Activated naive CD4-positive, alpha-beta T cell treated with anti-CD3 and anti-CD28 coated beads for 36 hours (primary cell): ENCODE data around the gene ABCB4. TPM values are rescaled to one million over a fixed set of nuclear protein-coding genes. Genes with fewer than 3 reads are reported as not detected.

Source experiments
- CTCF ChIA-PET: fragments of 350-600 bp; sonication (Branson Sonifier 250); formaldehyde crosslinking; loops from one replicate; lab custom pipeline; 2021; ENCODE audit warnings: antibody characterized with exemption; lab: Charles Lee
- DNase-seq: peaks from one replicate; pipeline ENCODE4 v3.0.0-alpha.2; 2020
- H3K27ac Mint-ChIP-seq: one replicate; pipeline ENCODE4 v1.8.0; 2021; ENCODE audit warnings: mild to moderate bottlenecking, mixed read lengths
- H3K27me3 Mint-ChIP-seq: one replicate; pipeline ENCODE4 v1.8.0; 2021; ENCODE audit warnings: low read depth, mixed read lengths
- H3K36me3 Mint-ChIP-seq: one replicate; pipeline ENCODE4 v1.8.0; 2021; ENCODE audit warnings: low read depth, mixed read lengths
- H3K4me1 Mint-ChIP-seq: one replicate; pipeline ENCODE4 v1.8.0; 2021; ENCODE audit warnings: low read depth, mixed read lengths
- H3K4me3 Mint-ChIP-seq: one replicate; pipeline ENCODE4 v1.8.0; 2021; ENCODE audit warnings: mild to moderate bottlenecking, moderate library complexity, mixed read lengths
- H3K9me3 Mint-ChIP-seq: one replicate; pipeline ENCODE4 v1.8.0; 2021; ENCODE audit warnings: mixed read lengths
- intact Hi-C: fragments of 100-400 bp; cut with micrococcal nuclease; formaldehyde crosslinking; loops from one replicate; pipeline ENCODE4 v1.15.1; 2023
- total RNA-seq, 2 experiments: library from RNA; stranded (reverse); gene quantifications; one replicate each; pipeline ENCODE4 v1.2.3, GENCODE V29; 2021

Gene ABCB4
- total RNA-seq, 2 experiments from 2014 or later, result not detected

DNA sequence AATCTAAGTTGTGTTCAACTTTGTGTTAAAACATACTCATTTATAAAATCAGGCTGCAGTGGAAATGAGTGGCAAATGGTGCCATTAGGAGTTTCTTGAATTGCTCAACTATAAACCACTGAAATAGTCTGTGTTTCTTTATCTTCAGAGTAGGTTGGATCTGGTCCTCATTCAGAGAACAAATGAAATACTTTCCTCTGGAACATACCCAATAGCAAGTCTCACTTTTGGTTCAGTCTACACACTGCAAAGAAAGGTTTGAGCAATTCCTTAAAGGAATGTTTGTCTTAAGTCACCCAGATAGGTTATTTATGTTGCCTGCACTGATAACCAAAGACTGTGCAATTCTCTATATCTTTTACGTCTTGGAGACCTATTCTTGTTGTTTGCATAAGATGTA is 62.5 kb downstream of the ABCB4 start:
- Mint-ChIP-seq H3K4me3 (no peak overlapping the region), H3K9me3 (no peaks in the 10 kb centered on the region), H3K27ac (no peak overlapping the region), H3K27me3 (no peaks in the 10 kb centered on the region), H3K36me3 (no peaks in the 10 kb centered on the region), H3K4me1 (no peaks in the 10 kb centered on the region)
- DNase-seq, result no peak
- intact Hi-C loops, result loop anchor here (10.0 kb wide), 1 partner anchor 1518 kb away; no protein-coding TSS in a partner anchor
- CTCF ChIA-PET, result interaction anchor here (0.6 to 1.6 kb wide), 3 partner anchors 10 to 87 kb away, joined by 3 to 6 read pairs (median 3); no protein-coding TSS in a partner anchor

DNA sequence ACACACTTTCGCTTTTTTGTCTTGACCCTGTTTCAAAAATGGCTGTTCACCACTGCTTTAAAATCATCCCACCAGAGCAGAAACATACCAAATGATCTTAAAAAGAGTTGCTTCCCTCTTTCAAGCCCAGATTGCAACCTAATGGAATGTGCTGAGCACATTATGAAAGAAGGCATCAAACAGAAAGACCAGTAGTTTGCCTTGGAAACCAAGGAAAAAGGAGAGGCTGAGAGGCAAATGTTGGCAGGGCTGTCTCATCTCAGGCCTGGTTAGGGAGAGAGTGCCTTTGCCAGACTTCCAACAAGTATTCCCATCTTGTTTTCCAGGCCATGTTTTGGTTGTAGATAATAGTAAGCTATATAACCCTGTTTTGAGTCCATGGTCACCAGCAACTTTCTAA is 64.3 kb downstream of the ABCB4 start:
- Mint-ChIP-seq H3K36me3 (no peaks in the 10 kb centered on the region), H3K27ac (no peak overlapping the region), H3K4me3 (no peak overlapping the region), H3K9me3 (no peaks in the 10 kb centered on the region), H3K4me1 (no peaks in the 10 kb centered on the region), H3K27me3 (peaks cover 3% of the 10 kb centered on the region)
- intact Hi-C loops, result loop anchor here (10.0 kb wide), 1 partner anchor 1516 kb away; no protein-coding TSS in a partner anchor
- CTCF ChIA-PET, result no interaction called here
- no peak for DNase-seq

DNA sequence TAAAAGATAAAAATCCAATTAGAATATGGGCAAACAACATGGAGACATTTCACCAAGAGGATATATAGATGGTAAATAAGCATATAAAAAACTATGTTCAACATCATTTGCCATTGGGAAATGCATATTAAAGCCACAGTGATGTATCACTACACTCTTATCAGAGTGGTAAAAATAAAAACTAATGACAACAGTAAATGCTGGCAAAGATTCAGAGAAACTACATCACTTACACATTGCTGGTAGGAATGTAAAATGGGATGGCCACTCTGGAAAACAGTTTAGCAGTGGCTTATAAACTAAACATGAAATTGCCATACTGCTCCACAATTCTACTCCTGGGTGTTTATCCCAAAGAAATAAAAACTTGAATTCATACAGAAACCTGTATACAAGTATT is 70.8 kb downstream of the ABCB4 start:
- CTCF ChIA-PET, result interaction anchor here (0.7 to 0.9 kb wide), 2 partner anchors 12 to 20 kb away, joined by 3 read pairs; no protein-coding TSS in a partner anchor
- H3K36me3 Mint-ChIP-seq, result no peaks in the 10 kb centered on the region
- no peak for DNase-seq
- H3K27ac Mint-ChIP-seq, result no peak overlapping the region
- no peak overlapping the region for H3K4me3 Mint-ChIP-seq
- H3K4me1 Mint-ChIP-seq, result no peaks in the 10 kb centered on the region
- intact Hi-C loops, result no loop called here
- H3K9me3 Mint-ChIP-seq, result no peaks in the 10 kb centered on the region
- H3K27me3 Mint-ChIP-seq, result peaks cover 3% of the 10 kb centered on the region

DNA sequence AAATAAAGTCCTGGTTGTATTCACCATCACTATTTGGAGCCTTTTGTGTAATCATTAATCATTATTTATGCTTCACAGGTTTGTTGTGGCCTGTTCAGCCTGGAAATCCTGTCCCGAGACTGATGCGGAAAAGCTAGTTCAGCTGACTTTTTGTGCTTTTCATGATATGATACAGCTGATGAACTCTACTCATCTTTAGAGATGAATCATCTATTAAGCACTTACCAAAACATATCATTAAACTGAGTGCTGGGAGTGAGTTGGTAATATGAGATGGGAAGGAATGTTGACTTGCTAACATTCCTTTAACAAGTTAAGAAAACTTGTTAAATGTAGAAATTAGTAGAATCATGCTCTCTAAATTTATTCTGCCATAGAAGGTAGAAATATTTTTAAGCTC is 77.0 kb downstream of the ABCB4 start:
- H3K4me1 Mint-ChIP-seq, result no peaks in the 10 kb centered on the region
- intact Hi-C loops, result no loop called here
- H3K9me3 Mint-ChIP-seq, result no peaks in the 10 kb centered on the region
- H3K27ac Mint-ChIP-seq, result no peak overlapping the region
- peaks cover 7% of the 10 kb centered on the region for H3K36me3 Mint-ChIP-seq
- H3K27me3 Mint-ChIP-seq, result no peaks in the 10 kb centered on the region
- no peak overlapping the region for H3K4me3 Mint-ChIP-seq
- no peak for DNase-seq
- CTCF ChIA-PET, result no interaction called here

DNA sequence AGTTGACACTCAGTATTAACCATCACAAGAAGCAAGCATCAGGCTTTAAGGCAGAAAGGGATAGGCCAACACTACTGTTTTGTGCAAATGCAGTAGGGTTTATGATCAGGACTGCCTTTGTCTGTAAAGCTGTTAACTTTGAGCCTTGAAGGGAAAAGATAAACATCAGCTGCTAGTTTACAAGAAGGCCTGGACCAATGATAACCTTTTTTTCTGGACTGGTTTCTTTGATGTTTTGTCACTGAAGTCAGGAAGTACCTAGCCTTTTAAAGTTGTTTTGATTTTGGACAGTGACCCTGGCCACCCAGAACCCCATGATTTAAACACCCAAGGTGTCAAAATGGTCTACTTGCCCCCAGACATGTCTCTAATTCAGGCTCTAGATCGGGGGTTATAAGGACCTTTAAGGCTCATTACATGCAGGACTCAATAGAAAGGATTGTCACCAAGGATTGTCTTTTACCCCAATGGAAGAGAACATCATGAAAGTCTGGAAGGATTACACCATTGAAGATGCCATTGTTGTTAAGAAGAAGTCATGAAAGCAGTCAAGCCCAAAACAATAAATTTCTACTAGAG is 79.9 kb downstream of the ABCB4 start:
- H3K4me1 Mint-ChIP-seq, result no peaks in the 10 kb centered on the region
- DNase-seq, result no peak
- H3K27me3 Mint-ChIP-seq, result no peaks in the 10 kb centered on the region
- no peak overlapping the region for H3K27ac Mint-ChIP-seq
- no peak overlapping the region for H3K4me3 Mint-ChIP-seq
- CTCF ChIA-PET, result no interaction called here
- H3K36me3 Mint-ChIP-seq, result peaks cover 21% of the 10 kb centered on the region
- intact Hi-C loops, result no loop called here
- H3K9me3 Mint-ChIP-seq, result no peaks in the 10 kb centered on the region

DNA sequence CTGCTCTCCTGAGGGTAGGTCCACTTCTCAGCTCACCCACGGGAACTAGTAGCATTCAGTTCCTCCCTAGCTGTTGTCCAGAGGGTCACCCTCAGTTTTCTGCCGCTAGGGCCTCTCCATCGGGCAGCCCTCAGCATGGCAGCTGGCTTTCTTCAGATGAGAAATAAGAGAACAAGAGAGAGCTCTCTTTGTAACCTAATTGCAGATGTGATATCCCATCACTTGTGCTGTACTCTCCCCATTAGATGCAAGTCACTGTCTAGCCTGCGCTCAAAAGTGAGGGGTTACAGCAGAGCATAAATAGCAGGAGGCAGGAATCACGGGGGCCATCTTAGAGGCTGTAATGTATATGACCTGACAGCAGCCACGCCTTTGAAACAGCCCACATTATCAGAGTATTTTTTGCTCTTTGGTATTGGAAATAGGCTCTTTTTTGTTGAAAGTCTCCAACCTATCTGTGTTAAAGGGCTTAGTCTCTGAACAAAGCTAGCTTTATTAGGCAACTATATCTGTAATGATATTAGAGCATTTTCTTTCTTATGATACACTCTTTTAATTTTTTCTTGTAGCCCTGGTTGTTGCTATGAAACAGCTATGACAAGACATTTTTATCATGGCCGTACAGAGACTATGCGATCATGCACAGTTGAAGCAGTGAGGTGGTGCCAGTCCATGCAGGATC is 84.3 kb downstream of the ABCB4 start:
- no peaks in the 10 kb centered on the region for H3K27me3 Mint-ChIP-seq
- H3K9me3 Mint-ChIP-seq, result no peaks in the 10 kb centered on the region
- DNase-seq, result no peak
- no peak overlapping the region for H3K4me3 Mint-ChIP-seq
- H3K4me1 Mint-ChIP-seq, result no peaks in the 10 kb centered on the region
- intact Hi-C loops, result no loop called here
- no peak overlapping the region for H3K27ac Mint-ChIP-seq
- CTCF ChIA-PET, result no interaction called here
- peaks cover 37% of the 10 kb centered on the region for H3K36me3 Mint-ChIP-seq

DNA sequence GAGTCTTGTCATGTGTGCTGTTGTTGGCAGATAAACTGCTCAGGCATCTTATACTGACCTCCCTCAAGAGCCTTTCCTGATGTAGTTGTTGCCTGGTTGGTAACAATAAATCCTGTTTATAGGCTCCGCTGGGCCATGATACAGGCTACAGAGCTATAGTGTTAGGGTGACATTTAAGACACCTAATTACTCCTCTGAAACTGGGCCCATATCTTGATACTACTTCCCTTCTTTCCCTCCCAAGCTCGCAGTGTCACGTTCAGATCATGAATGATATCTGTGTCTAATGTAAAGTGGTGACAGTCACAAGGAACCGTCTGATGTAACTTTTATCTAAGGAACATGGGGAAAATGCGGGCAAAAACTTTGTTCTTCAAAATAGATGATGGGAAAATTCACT is 94.6 kb downstream of the ABCB4 start:
- H3K4me3 Mint-ChIP-seq, result no peak overlapping the region
- CTCF ChIA-PET, result no interaction called here
- intact Hi-C loops, result no loop called here
- H3K27me3 Mint-ChIP-seq, result no peaks in the 10 kb centered on the region
- H3K36me3 Mint-ChIP-seq, result peaks cover 36% of the 10 kb centered on the region
- H3K27ac Mint-ChIP-seq, result no peak overlapping the region
- no peaks in the 10 kb centered on the region for H3K9me3 Mint-ChIP-seq
- DNase-seq, result no peak
- no peaks in the 10 kb centered on the region for H3K4me1 Mint-ChIP-seq

DNA sequence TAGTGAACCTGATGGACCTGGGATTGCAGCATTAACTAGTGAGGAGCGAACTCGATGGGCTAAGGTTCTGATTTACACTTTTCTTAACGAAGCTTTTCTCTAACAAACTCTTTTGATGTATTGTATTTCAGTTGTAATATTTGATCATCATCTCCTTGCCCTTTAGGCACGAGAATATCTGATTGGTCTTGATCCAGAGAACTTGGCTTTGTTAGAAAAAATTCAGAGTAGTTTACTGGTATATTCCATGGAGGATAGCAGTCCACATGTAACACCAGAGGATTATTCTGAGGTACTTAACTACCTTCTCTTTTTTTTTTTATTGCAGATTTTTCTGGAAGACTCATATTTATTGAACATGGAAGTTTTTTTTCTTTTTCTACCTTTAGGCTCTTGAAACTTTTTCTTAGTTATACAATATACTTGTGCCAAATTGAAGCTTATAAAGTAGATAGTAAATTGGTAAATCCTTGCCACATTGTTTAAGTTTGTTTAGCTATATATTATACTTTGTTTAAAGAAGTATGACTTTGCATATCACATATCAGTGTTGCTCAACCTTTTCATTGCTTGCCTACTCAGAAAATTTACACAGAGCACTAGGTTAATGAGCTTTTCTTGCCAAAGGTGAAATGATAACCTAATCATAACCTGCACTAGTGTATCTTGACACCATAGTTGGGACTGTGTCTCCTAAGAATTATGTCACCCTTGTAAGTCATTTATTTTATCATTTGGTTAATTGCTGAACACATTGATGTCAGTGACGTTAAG is 99.6 kb downstream of the ABCB4 start:
- Mint-ChIP-seq H3K27ac (no peak overlapping the region), H3K4me1 (no peaks in the 10 kb centered on the region), H3K36me3 (peaks cover 11% of the 10 kb centered on the region), H3K4me3 (no peak overlapping the region), H3K9me3 (no peaks in the 10 kb centered on the region), H3K27me3 (no peaks in the 10 kb centered on the region)
- DNase-seq, result no peak
- CTCF ChIA-PET, result interaction anchor here (0.7 to 0.9 kb wide), 2 partner anchors 23 to 69 kb away, joined by 3 to 5 read pairs; no protein-coding TSS in a partner anchor
- intact Hi-C loops, result no loop called here

DNA sequence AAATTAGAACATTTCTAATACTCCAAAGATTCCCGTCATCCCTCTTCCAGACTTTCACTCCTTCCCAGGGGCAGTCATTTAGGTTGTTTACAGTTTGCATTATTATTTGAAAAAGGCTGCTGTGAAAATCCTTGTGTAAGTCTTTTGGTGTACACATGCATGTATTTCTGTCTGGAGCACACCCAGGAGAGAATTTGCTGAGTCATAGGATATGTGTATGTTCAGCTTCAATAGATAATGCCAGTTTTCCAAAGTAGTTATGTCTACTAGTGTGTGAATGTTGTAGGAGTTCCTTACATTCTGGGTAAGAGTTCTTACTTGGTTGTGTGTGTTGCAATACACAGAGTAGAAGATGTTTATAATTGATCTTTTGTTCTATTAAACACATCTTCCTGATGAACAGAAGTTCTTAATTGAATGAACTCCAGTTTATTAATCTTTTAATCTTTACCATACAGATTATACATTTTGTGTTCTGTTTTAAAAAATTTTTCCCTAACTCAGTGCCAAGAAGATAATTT is 104.8 kb downstream of the ABCB4 start:
- H3K27me3 Mint-ChIP-seq, result no peaks in the 10 kb centered on the region
- CTCF ChIA-PET, result no interaction called here
- peaks cover 4% of the 10 kb centered on the region for H3K4me1 Mint-ChIP-seq
- H3K36me3 Mint-ChIP-seq, result peaks cover 10% of the 10 kb centered on the region
- no peaks in the 10 kb centered on the region for H3K9me3 Mint-ChIP-seq
- intact Hi-C loops, result no loop called here
- no peak for DNase-seq
- H3K4me3 Mint-ChIP-seq, result no peak overlapping the region
- H3K27ac Mint-ChIP-seq, result no peak overlapping the region

DNA sequence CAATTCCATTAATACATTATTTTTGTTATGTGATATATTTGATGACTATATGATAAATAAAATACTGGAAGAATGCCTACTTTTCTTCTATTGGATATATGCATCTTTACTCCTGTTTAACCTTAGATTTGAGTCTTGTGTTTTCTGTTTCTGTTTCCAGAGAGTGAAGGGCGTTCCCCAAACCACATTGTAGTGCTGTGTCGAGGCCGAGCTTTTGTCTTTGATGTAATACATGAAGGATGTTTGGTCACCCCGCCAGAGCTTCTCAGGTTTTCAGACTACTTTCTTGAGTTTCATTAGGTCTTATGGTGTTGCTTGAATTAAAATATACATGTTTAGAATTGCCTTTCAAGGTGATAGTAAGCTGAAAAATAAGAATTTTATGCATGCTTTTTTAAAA is 106.3 kb downstream of the ABCB4 start:
- peaks cover 9% of the 10 kb centered on the region for H3K36me3 Mint-ChIP-seq
- H3K4me3 Mint-ChIP-seq, result no peak overlapping the region
- H3K4me1 Mint-ChIP-seq, result peaks cover 4% of the 10 kb centered on the region
- DNase-seq, result peak; percentile 39
- no peak overlapping the region for H3K27ac Mint-ChIP-seq
- intact Hi-C loops, result loop anchor here (2.0 kb wide), 1 partner anchor 24 kb away; the partner anchor contains the start of gene CROT
- CTCF ChIA-PET, result no interaction called here
- H3K27me3 Mint-ChIP-seq, result no peaks in the 10 kb centered on the region
- no peaks in the 10 kb centered on the region for H3K9me3 Mint-ChIP-seq

DNA sequence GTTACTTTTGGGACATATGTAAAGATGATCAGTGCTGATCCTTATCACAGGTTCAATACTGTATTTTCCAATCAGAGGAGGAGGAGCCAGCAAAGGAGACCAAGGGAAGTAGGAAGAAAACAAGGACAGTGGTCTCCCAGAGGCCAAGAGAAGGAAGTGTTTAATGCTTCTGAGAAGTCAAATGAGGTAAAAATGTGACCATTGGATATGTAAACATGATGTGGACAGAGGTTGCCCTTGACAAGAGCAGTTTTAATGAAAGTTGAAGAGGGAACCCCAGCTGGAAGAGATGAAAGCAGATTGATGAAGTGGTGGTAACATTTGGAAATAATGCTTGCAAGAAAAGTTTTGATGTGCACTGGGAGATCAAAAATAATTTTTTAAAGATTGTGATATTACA is 111.2 kb downstream of the ABCB4 start:
- CTCF ChIA-PET, result interaction anchor here (0.7 kb wide), 1 partner anchor 45 kb away, joined by 3 read pairs; no protein-coding TSS in a partner anchor
- Mint-ChIP-seq H3K4me3 (no peak overlapping the region), H3K36me3 (peaks cover 5% of the 10 kb centered on the region), H3K4me1 (peaks cover 4% of the 10 kb centered on the region), H3K27me3 (no peaks in the 10 kb centered on the region), H3K9me3 (no peaks in the 10 kb centered on the region), H3K27ac (no peak overlapping the region)
- intact Hi-C loops, result no loop called here
- DNase-seq, result no peak

DNA sequence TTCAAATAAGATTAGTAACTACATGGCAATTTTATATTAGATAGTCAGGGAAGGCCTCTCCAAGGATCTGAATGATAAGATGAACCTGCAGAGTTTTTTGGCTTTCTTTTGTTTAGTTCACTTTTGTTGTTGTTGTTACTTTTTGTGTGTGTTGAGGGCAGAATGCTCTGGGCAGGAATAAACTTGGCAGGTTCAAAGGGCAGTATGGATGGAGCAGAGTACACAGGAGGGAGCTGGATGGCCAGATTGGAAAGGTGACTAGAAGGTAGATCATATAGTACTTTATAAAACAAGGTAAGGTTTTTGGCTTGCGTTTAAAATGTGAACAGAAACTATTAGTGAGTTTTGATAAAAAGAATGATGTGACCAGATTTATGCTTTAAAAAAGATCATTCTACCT is 112.1 kb downstream of the ABCB4 start:
- H3K36me3 Mint-ChIP-seq, result peaks cover 9% of the 10 kb centered on the region
- no peak for DNase-seq
- intact Hi-C loops, result no loop called here
- H3K4me3 Mint-ChIP-seq, result no peak overlapping the region
- CTCF ChIA-PET, result no interaction called here
- no peaks in the 10 kb centered on the region for H3K9me3 Mint-ChIP-seq
- no peaks in the 10 kb centered on the region for H3K27me3 Mint-ChIP-seq
- H3K4me1 Mint-ChIP-seq, result no peaks in the 10 kb centered on the region
- no peak overlapping the region for H3K27ac Mint-ChIP-seq
